HUDEP-2 (cell line): ENCODE measurements around the gene LY6G6C.

Experiments
- DNase-seq, 76 experiments: peaks; one replicate each; lab custom pipeline; 2025; ENCODE audit not compliant: unreplicated experiment in 76 of 76; lab: John Stamatoyannopoulos, UW

LY6G6C gene

DNA sequence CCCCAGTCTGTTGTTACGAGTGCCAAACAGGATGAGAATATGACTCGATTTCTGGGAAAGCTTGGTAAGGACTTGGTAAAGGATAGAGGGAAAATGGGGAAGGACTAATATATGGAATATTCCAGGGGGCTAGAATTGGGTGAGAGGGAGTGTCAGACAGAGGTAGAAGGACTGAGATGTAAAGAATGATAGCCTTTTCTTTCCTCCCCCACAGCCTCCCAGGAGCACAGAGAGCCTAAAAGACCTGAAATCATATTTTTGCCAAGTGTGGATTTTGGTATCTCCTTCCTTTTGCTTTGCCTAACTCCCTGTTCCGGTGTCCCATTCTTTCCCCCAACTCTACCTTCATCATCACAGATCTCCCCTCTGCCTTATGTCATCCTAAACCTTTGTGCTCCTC is 21.3 kb upstream of the LY6G6C start:
- DNase-seq = no peak

DNA sequence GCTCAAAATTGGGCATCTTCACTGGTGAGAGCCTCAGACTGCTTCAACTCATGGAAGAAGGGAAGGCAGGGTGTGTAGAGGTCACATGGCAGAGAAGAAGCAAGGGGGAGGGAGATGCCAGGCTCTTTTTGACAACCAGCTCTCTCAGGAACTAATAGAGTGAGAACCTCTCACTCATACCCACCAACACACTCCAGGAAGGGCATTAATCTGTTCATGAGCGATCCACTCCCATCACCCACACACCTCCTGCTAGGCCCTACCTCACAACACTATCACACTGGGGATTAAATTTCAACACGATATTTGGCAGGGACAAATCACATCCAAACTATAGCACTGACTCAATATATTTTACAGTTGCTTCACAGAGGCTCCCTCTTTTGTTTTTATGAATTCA is 20.3 kb upstream of the LY6G6C start:
- DNase-seq = no peak

DNA sequence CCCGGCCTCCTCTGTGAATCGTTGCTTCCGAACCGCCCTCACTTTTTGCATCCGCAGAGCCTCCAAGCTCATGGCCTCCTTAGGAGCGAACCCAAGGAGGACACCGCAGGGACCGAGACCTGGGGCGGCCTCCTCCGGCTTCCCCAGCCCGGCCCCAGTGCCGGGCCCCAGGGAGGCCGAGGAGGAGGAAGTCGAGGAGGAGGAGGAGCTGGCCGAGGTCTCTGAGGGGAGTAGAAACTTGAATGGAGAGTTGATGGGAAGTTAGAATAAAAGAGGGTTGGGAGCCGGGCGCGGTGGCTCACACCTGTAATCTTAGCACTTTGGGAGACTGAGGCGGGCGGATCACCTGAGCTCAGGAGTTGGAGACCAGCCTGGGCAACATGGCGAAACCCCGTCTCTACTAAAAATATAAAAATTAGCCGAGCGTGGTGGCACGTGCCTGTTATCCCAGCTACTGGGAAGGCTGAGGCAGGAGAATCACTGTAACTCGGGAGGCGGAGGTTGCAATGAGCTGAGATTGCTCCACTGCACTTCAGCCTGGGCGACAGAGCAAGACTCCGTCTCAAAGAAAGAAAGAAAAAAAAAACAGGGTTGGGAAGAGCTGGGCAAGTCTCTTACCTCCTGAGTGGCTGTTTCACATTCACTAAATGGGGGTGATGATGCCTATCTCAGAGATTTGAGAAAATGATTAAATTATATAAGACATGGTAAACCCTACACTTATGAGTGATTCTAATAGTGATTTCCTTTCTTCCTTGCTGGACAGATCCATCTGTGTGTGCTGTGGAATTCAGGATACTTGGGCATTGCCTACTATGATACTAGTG is 19.1 kb upstream of the LY6G6C start:
- DNase-seq = peak in 12 of 76 experiments; percentile 26 to 66 (median 47)

DNA sequence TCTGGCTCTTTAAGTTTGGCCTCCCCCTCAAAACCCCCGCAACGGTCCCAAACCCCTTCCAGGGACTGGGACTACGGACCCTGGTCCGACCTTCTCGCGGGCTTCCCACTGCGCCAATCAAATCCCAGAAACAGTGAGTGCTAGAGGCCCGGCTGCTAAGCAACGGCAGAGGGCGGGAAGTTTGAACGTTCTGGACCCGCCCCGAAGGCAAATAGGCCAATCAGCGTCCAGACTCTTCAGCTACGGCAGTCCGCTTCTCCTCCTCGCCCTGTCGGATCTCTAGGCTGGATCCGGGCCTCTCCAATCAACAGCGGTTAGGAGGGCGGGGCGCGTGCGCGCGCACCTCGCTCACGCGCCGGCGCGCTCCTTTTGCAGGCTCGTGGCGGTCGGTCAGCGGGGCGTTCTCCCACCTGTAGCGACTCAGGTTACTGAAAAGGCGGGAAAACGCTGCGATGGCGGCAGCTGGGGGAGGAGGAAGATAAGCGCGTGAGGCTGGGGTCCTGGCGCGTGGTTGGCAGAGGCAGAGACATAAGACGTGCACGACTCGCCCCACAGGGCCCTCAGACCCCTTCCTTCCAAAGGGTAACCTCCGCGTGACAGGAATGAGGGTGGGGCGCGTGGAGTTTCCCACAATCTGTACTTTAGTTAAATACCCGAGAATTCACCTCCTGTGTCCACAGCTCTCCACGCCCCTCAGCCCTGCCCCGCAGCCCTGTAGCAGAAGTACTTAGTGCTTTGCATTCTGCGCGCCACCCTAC is 18.3 kb upstream of the LY6G6C start, which contains the start of gene MSH5:
MSH5 (plus strand) TSS at position 367 of the 758 bp plus-strand sequence. CDS start 462 bp downstream, outside the sequence.
- peak; percentile 84 to 100 (median 99) for DNase-seq

DNA sequence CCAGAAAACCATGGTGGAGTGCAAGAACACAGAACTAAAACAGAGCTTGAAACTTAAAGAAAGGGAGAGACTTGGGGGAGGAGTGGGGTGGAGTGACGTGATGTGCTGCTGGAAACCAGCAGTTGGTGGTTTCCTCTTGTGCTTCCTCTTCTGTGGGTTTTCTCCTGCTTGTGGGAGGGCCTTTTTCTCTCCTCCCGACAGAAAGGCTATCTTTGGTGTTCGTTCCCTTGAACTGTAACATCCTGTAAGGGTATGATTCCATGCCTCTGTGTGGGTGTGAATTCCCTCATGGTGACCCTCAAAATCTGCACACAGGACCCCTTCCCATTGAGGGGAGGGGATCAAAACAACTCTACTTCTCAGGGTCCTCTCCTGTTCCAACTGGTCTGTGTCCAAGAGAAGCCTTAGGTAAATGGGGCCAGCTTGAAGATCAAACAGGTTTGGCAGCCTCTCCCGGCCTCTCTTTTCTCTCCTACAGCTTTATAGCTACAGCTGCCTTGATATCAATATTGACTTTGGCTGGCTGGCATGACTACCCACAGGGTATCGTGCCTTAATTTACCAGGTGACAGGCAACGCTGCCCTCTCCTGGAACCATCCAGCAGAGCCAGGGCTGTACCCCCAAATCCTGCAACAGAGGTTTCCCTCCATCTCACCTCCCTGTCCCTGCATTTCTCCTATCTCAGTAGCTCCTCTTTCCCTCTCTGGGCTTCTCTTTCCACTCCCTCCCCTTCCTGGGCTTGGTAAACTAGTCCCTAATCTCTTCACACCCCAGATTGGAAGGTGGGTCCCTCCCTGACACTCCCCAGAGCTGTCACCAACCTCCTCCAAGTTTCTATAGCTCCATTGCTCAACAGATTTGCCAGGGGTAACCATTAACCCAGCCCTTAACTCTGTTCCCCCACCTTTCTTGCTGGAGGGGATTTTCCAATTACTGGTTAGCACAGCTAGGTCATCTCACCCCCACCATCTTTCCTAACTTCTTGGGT is 16.7 kb upstream of the LY6G6C start:
- peak in 71 of 76 experiments; percentile 25 to 89 (median 64) for DNase-seq

DNA sequence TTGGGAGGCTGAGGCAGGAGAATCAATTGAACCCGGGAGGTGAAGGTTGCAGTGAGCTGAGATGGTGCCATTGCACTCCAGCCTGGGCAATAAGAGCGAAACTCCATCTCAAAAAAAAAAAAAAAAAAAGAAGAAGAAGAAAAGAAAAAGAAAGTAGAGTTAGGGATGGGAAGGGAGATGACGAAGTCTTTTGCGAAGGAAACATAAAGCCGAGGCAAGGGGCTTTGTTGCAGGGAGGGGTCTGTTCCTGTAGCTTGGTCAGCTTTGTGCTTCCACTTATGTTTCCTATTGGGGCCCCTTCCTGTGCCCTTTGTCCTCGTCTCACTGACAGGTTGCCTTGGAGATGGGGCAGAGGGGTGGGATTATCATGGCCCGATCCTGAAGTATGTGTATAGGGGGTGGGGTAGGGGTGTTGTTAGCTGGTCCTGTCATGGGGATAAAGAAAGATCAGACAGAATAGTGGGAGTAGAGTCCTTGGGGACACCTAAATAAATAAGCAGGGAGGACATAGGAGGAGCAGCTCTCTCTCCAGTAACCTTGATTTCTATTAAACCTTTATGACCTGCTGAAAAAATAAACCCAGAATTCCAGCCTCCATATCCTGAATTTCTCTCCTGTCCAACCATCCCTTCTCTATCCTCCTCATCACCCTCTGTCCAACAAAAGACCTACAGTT is 15.9 kb upstream of the LY6G6C start:
- DNase-seq = peak in 4 of 76 experiments; percentile 20 to 41 (median 30)

DNA sequence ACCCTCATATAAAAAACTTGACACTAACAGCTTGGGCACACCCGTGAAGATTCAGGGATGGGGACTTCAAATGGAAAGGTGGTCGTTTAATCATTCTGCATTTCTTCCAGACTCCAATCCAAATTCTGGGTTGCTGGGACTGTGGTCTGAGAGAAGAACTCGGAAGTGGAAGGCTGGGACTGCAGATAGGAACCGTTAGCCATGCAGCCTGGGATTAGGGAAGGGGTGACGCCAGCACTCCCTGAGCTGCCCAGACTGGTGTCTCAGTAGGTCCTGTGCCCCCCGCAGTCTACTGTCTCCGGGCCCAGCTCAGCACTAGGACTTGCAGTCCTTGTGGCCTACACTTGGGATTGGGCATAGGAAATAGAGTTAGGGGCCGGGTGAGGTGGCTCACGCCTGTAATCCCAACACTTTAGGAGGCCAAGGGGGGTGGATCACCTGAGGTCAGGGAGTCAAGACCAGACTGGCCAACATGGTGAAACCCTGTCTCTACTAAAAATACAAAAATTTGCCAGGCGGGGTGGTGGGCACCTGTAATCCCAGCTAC is 15.3 kb upstream of the LY6G6C start:
- no peak for DNase-seq

DNA sequence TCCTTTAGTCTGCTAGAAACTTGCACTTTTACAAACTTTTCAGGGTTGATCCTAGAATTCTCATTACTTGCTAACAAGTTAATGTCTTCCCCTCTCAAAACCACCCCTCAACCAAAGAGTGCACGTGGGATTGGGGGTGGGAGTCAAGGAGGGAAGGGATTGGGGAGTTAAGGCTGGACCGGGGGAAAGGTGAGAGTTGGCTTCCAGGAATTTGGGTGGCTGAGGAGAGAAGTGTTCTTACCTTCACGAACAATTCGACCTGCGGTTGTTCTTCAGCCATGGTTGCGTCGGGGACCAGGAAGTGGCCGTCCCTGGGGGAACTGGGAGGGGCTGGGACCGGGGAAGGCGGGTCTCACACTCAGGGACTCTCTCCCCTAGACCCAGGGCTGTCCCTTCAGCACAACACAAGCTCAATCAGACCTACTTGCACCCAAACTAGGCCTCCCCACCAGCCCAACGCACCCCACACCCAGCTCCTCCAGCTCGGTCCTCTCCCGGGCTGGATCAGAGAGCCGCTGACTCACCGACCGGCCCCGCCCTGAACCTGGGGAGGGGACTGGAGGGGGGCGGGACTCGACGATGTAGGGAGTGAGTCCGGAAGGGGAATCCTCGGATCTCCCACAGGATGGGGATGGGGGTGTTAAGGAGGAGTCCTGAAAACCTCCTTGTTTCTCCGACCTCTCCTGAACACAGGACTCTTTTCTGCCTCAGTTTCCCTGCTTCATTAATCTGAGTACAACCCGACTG is 14.6 kb upstream of the LY6G6C start, which contains the start of gene CLIC1:
CLIC1 (minus strand) TSS at position 510 of the 747 bp plus-strand sequence; CDS start at position 280, 230 bp downstream.
- peak in 72 of 76 experiments; percentile 31 to 91 (median 74) for DNase-seq

DNA sequence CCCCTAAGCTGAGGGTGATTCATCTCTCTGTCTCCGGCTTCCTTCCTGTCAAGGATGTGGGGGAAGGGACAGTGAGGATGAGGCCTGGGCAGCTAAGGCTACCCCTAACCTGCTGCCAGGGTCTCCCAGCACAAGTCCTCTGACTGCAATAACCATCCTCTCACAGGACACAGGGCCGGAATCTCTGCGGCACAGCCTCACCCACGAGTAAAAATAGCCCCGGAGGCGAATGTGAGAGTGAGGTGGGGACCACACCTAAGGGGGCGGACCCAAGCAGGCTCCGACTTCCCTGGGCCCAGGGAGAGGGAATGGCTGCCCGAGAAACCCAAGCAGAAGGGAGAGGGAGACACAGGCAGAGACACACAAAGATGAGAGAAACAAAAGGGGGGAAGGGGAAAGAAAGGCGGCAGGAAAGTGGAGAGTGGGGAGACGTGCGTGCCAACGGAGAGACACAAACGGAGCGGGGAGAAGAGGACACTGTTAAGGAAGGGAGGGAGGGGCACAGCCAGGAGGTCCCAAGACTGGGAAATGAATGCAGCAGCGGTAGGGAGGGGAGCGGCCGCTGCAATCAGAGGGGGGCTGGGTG is 13.4 kb upstream of the LY6G6C start:
- peak in 40 of 76 experiments; percentile 13 to 71 (median 43) for DNase-seq

DNA sequence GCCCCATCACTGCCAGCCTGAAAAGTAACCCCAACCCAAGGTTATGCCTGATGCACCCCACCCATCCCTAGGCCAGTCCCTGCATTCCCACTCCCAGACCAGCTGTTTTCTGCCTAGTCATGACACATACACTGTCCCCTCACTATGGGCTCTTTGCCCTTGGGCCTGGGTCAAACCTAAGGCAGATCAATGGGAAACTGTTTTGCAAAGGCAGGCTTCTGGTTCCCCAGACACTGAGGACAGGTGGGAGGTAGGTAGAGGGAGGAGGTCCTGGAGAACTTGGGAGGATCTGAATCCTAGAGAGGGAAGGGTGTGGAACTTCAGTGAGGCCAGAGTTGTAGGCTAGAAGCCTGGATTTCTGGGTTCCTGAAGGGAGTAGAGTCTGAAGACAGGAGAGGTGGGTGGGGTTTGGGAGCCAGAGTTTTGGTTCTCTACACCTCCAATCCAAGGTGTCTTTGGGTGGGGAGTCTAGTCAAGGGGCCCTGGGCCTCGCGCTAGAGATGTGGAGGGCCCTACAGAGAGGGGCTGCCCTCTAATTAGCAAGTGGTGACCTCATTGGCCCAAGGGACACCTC is 12.8 kb upstream of the LY6G6C start:
- DNase-seq = no peak

DNA sequence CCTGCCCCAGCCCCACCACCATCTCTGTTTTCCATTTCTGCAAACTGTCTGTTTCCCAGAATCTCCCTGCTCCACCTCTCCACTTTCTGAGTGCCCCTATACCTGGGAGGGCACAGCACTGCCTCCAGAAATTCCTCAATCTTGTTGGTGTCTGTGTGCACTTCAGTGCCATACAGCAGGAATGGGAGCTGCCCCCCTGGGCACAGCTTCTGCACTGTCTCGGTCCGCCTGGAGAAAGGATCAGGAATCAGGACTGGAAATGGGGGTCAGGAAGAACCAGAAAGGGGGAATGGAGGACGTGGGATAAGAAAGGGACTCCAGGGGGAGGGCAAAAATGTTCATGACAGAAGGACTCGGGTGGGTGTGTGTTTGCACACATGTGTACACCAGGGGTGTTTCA is 12.2 kb upstream of the LY6G6C start:
- DNase-seq = no peak

DNA sequence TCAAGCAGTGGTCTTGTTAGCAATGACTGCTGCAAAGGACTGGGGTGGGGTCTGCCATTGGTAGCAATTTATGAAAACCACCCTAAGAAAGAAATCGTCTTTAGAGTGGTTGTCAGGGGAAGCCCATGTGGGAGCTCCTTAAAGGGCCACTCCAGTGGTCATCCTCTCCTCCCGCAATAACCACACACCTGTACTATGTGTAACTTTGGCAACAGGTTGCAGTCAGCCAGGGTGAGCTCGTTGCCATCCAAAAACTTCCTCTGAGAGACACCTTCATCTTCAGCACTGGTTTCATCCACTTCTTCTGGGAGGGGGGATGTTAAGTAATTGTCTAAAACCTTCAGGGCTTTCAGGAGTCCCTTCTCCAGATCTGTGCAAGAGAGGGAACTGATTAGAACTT is 10.5 kb upstream of the LY6G6C start:
- no peak for DNase-seq

DNA sequence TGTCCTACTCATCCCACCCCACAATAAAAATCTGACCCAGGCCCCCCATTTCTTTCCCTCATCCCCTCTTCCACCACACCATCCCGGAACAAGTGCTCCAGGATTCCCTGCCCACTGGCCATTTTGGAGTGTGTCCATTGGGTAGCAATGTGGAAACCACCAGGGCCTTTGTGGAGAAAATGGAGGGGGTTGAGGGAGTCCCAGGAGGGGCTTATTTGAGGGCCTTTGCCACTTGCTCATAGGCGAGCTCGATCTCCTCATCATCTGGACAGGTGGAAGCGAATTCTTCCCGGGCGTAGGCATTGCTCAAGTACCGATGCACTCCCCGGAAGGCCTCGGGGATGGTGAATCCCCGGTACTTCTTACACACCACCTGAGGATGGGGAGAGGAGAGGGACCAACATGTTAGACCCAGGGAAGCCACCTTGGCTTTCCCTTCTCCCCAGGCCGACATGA is 9.1 kb upstream of the LY6G6C start:
- DNase-seq = no peak

DNA sequence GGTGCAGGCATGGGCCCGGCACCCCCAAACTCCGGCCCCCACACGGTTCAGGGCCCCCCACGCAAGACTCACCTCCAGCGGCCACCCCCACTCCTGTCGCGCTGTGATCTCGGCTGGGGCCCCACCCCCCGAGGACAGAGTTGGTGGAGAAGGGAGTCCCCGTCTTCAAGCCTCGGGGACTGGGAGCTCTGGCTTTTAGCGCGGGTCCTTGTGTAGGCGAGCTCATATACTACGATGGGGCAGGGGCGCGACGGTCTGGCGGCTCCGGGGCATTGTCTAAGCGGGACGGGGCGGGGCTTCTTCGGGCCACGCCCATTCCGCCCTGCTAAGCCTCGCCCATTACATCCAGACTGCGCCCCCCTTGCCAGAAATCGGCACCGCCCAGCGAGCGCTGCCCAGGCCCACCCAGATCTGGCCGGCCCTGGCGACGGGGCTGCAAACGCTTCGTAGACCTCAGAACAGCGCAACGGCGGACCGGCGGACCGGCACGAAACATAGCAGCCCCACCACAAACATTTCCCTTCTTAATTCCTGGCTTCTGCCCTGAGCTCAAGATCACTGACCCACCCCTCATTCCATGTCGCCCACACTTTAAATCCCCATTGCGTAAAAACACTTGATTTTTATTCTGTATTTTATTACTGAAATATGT is 8.6 kb upstream of the LY6G6C start:
- peak in 60 of 76 experiments; percentile 15 to 99 (median 62) for DNase-seq

DNA sequence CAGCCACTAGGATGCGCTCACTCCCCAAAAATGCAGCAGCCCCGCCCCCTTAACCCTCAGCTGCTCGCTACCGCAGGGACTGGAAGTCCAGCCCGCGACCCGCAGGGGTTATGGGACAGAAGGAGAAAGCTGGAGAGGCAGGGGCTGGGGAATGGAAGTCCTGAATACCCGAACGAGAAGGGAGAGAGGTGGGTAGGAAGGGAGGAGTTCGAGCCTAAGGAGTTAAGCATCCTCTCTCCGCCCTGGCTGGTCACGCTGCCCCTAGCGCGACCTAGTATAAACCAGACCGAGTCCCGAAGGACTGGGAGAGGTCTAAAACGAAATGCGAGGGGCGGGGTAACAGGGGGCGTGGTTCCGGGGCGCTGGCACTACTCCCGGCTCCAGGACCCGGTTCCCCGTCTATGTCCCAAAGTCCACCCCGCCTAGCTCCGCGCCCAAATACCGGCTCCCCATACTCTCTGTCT is 8.0 kb upstream of the LY6G6C start:
- peak in 73 of 76 experiments; percentile 39 to 99 (median 79) for DNase-seq

DNA sequence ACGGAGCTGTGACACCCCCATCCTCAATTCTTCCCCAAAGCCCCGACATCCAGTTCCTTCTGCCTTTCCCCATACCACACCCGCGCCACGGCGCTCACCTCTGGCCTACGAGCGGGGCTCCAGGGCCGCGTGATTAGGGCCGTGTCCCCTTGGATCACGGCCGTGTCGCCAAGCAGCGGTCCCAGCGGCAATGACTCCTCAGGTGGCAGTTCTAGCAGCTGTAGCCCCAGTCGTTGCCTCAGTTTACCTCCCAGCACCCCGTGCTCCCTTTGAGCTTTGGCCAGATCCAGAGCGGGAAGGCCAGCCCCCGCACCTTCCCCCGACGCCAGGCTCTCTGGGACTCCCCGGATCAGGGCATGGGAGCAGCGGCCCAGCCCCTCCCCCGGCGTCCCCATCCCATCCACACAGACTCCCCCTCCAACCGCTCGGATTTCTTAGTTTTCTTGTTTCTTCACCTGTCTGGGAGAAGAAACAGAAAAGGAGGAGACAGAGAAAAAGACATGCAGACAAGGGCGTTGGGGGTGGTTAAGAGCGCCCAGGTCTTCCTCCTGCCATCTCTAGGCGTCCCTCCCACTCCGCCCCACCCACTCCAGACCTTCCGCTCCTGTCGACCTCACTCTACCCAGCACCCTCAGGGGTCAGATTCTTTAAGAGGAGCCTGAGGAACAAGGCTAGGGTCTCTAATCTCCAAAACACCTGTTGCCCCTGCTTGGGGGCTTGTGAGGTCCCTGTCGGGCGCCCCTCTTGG is 7.4 kb upstream of the LY6G6C start, which contains the start of gene DDAH2:
DDAH2 (minus strand) TSS at position 533 of the 748 bp plus-strand sequence; CDS start at position 395, 138 bp downstream.
- DNase-seq = peak in 2 of 76 experiments; percentile 46 to 96
